HepG2 (cell line): ENCODE results near the gene MTA1. TPM values are rescaled to one million over a fixed set of nuclear protein-coding genes. Genes with fewer than 3 reads are reported as not detected.

Experiments used
- ATAC-seq: fragments of 200-7000 bp; cut with Tn5 transposase; 3 replicates; pipeline ENCODE4 v1.9.1; 2020; ENCODE audit warnings: mild to moderate bottlenecking, moderate library complexity
- BruUV-seq: library from RNA; stranded (reverse); fragments of 400-500 nt; replicated peaks from 2 replicates; lab custom pipeline; 2021; lab: Mats Ljungman, UMichigan
- CTCF ChIA-PET: fragments of 300-600 bp; formaldehyde crosslinking; extraction: SDS; loops from one replicate; lab custom pipeline; 2021; ENCODE audit warnings: low total read pairs, inconsistent platforms, low intra/inter-chr PET ratio; lab: Yijun Ruan, JAX
- POLR2A ChIA-PET: fragments of 350-600 bp; sonication (Branson Sonifier 250); formaldehyde crosslinking; loops from one replicate; lab custom pipeline; 2020; ENCODE audit warnings: antibody characterized with exemption, inconsistent platforms; lab: Yijun Ruan, JAX
- DNase-seq: peaks from one replicate; pipeline ENCODE4 v3.0.0-alpha.2; 2015; ENCODE audit warnings: low spot score
- FAIRE-seq: peaks from 3 replicates; lab custom pipeline; 2011; peaks lifted over from hg19 to GRCh38; lab: Jason Lieb, UNC
- H2AFZ ChIP-seq: one replicate; pipeline ENCODE4 v1.6.1; 2011; ENCODE audit warnings: low read length, inconsistent platforms
- H3K27ac ChIP-seq: fragments of 300-600 bp; 3 replicates; pipeline ENCODE4 v1.8.0; 2011; ENCODE audit warnings: mixed run types, mild to moderate bottlenecking, mixed read lengths, low read length, inconsistent platforms; ENCODE audit not compliant: insufficient read depth; ENCODE audit errors: extremely low read length
- H3K27me3 ChIP-seq, 2 experiments: fragments of 200-600 bp in 1 of 2; 2 replicates in 1 of 2; 3 replicates in 1 of 2; pipeline versions ENCODE4 v1.6.0 to v1.8.0; 2011; ENCODE audit warnings: low read length in 2 of 2, mild to moderate bottlenecking in 2 of 2, moderate library complexity in 2 of 2, inconsistent platforms in 1 of 2; ENCODE audit not compliant: insufficient read depth in 2 of 2, control insufficient read depth in 1 of 2
- H3K36me3 ChIP-seq, 2 experiments: fragments of 200-600 bp in 1 of 2; replicated peaks in 1 of 2; 2 replicates in 1 of 2; 3 replicates in 1 of 2; pipeline versions ENCODE4 v1.5.1 to v1.8.0; 2011; ENCODE audit warnings: low read length in 2 of 2, inconsistent platforms in 1 of 2; ENCODE audit not compliant: insufficient read depth in 2 of 2, control insufficient read depth in 1 of 2
- H3K4me1 ChIP-seq: 2 replicates; pipeline ENCODE4 v1.5.1; 2012; ENCODE audit warnings: low read length, inconsistent platforms; ENCODE audit not compliant: insufficient read depth
- H3K4me2 ChIP-seq: 2 replicates; pipeline ENCODE4 v1.6.0; 2011; ENCODE audit warnings: low read depth, low read length, inconsistent platforms
- H3K4me3 ChIP-seq, 3 experiments: fragments of 200-600 bp in 1 of 3; sonication (generic), shearing (Covaris generic) in 1 of 3; replicated peaks in 1 of 3; 2 replicates each; pipeline ENCODE4 v1.5.1; 2011 to 2016; ENCODE audit warnings: low read length in 3 of 3, inconsistent platforms in 2 of 3, low read depth in 2 of 3, mild to moderate bottlenecking in 2 of 3, control low read depth in 1 of 3, mixed read lengths in 1 of 3; ENCODE audit not compliant: insufficient read depth in 1 of 3
- H3K79me2 ChIP-seq: one replicate; pipeline ENCODE4 v1.6.1; 2011; ENCODE audit warnings: low read length, inconsistent platforms; ENCODE audit not compliant: insufficient read depth
- H3K9ac ChIP-seq: 2 replicates; pipeline ENCODE4 v1.6.0; 2011; ENCODE audit warnings: mild to moderate bottlenecking, low read depth, low read length, inconsistent platforms; ENCODE audit not compliant: insufficient read depth
- H3K9me3 ChIP-seq: 2 replicates; pipeline ENCODE4 v1.5.1; 2012; ENCODE audit warnings: mild to moderate bottlenecking, low read length
- H4K20me1 ChIP-seq: 2 replicates; pipeline ENCODE4 v1.6.0; 2011; ENCODE audit warnings: inconsistent platforms, mild to moderate bottlenecking, low read length, moderate library complexity; ENCODE audit not compliant: insufficient read depth
- AGO2 ChIP-seq: fragments of 200-400 bp; formaldehyde crosslinking; optimal IDR thresholded peaks from 2 replicates; pipeline ENCODE3; 2017; ENCODE audit warnings: mild to moderate bottlenecking, low read depth, low read length, moderate library complexity
- CCDC6 ChIP-seq: sonication (generic); formaldehyde crosslinking; IDR thresholded peaks from 2 replicates; pipeline ENCODE4 v1.8.1; 2022; ENCODE audit warnings: mild to moderate bottlenecking, missing genetic modification reagents, moderate library complexity
- RBFOX2 ChIP-seq: fragments of 200-400 bp; formaldehyde crosslinking; IDR thresholded peaks from 2 replicates; pipeline ENCODE4 v1.6.1; 2017; ENCODE audit warnings: low read depth, mild to moderate bottlenecking, low read length
- XRCC5 ChIP-seq: fragments of 200-400 bp; formaldehyde crosslinking; optimal IDR thresholded peaks from 2 replicates; pipeline ENCODE3; 2017; ENCODE audit warnings: mild to moderate bottlenecking, low read length
- ZNF318 ChIP-seq: sonication (generic); formaldehyde crosslinking; IDR thresholded peaks from 2 replicates; pipeline ENCODE4 v1.4.0; 2020; ENCODE audit warnings: mild to moderate bottlenecking, missing genetic modification reagents
- ZNF768 ChIP-seq: sonication (generic); formaldehyde crosslinking; IDR thresholded peaks from 2 replicates; pipeline ENCODE4 v1.4.0; 2020; ENCODE audit warnings: missing genetic modification reagents
- WGBS: methylation state at CpG from one replicate; pipeline ENCODE4 v1.1.6; 2017; ENCODE audit warnings: low lambda C conversion rate; 5-methylcytosine and 5-hydroxymethylcytosine counted together
- in situ Hi-C: cut with HindIII; loops from 2 replicates; pipeline ENCODE4 v1.10.0; 2017; ENCODE audit warnings: low pct_unique_long_range_greater_than_20kb; ENCODE audit not compliant: extremely low pct_ligation_motif_present
- intact Hi-C: fragments of 100-400 bp; cut with micrococcal nuclease; formaldehyde crosslinking; loops from one replicate; pipeline ENCODE4 v1.10.0; 2022; ENCODE audit not compliant: unreplicated experiment
- polyA plus RNA-seq, 8 experiments: library from polyadenylated mRNA; depleted of rRNA in 3 of 8; stranded (reverse) in 7 of 8; unstranded in 1 of 8; fragments of >200 nt; fragmentation: Illumina TruSeq in 4 of 8; extraction: Trizol in 4 of 8; gene quantifications; 2 replicates each; pipeline versions ENCODE4 v1.2.1 to v1.2.3, GENCODE V29; 2011 to 2016; ENCODE audit warnings: low read depth in 4 of 8, missing spikeins in 1 of 8, mixed read lengths in 1 of 8; ENCODE audit not compliant: insufficient read depth in 1 of 8
- total RNA-seq, 5 experiments: library from RNA; depleted of rRNA; stranded (reverse); fragments of >200 nt; fragmentation: Illumina TruSeq; extraction: Trizol; gene quantifications; 2 replicates each; pipeline ENCODE4 v1.2.3, GENCODE V29; 2016; ENCODE audit warnings: low read depth in 1 of 5

The MTA1 gene
- total and polyA plus RNA-seq, 2 of the 13 experiments (the other 11 are each of a cell fraction or from before 2014, with no cell fraction given): 35.2 to 85.8 TPM

- TF ChIP-seq ZNF318 (CRISPR knock-in tag) (no peak), AGO2 (peak; percentile 82)
Observed at GRCh38 chr14:105424861-105425260, 5.2 kb downstream of the MTA1 start (continued).

- CTCF ChIA-PET: no interaction called here
- Histone ChIP-seq H3K4me1 (peaks cover 28% of the 10 kb centered on the region), H3K4me3 (no peak overlapping the region), H3K27me3 (no peaks in the 10 kb centered on the region), H4K20me1 (0 out of 2 replicates have a peak, but pooled peaks cover 5% of the 10 kb centered on the region), H3K4me2 (no peak overlapping the region), H3K27ac (no peak overlapping the region), H3K36me3 (peaks cover 3 to 23% of the 10 kb centered on the region in 2 experiments; a peak in 3 of 5 replicates), H3K9ac (no peak overlapping the region), H3K79me2 (peaks cover 53% of the 10 kb centered on the region), H2AFZ (no peak overlapping the region), H3K9me3 (no peaks in the 10 kb centered on the region)
- in situ Hi-C loops (no loop called here), intact Hi-C loops (no loop called here)
- no peak for FAIRE-seq
- no peak for ATAC-seq
- peak; percentile 59; the same call in 1 of the 2 replicates for TF ChIP-seq RBFOX2
- TF ChIP-seq XRCC5: no peak
- no peak for TF ChIP-seq ZNF768
- no peak for TF ChIP-seq CCDC6
- no TSS peak for BruUV-seq
- POLR2A ChIA-PET: no interaction called here
- DNase-seq: no peak
- WGBS: 90% methylated on average over 2 of the region's 23 CpGs
Observed at GRCh38 chr14:105425823-105426247, 6.2 kb downstream of the MTA1 start.
